Uterus (tissue), 2 donors: ENCODE data around the gene MAP1LC3B2.
A peak's percentile ranks its signal among the peaks of the same experiment; 100 is the strongest.

Experiments
- POLR2A ChIP-seq, 2 donors: fragments of 450-650 bp; IDR thresholded peaks; one replicate each; pipeline ENCODE4 v1.6.1; 2016; ENCODE audit warnings: antibody characterized with exemption in 2 of 2, mild to moderate bottlenecking in 1 of 2, moderate library complexity in 1 of 2
- TF ChIP-seq, protein P1 (sequence below), 4 experiments: fragments of 200-600 bp in 2 of 4; fragments of 450-650 bp in 2 of 4; sonication (generic) in 2 of 4; IDR thresholded peaks; one replicate each; pipeline ENCODE4 v1.5.1; 2016 to 2019; ENCODE audit warnings: antibody characterized with exemption in 4 of 4, mild to moderate bottlenecking in 2 of 4, moderate library complexity in 1 of 4

DNA sequence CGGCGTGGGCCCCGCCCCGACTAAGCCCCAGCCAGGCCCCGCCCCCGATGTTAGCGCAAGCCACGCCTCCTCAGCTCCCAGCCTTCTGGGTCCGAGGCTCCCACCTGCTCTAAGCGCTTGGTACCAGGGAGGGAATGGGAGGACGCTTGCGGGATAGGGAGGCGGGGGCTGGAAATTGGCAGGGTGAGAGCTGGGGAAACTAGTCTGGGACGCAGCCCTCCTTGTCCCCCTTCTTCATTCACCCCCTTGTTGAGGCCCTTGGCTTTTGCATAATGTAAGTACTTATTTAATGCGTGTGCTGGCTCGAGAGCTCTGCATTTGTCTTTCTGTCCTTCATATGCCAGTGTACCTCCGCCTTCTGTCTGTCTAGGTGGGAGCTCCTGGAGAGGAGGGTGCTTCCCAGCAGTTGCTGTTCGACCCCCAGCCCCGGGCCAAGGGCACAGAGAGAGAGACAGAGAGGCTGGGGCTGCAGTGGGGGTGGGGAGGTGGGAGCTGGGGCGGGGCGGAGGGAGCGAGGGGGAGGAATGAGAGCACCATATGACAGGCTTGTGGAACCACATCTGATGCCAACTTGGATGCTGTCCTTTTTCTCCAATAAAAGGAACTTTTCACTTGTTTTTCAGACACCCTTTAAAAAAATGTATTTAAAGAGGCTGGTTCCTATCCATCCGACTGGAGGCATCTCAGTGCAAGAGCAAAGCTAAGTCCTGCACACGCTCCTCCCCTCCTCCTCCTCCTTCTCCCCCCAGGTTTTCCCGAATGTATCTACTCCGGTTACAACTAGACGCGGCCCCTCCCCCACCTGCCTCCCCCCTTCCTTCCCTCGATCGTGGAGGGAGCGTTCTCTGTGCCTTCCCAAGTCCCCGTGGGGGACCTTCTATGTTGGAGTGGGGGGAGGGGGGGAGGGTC, 25.6 kb upstream of the MAP1LC3B2 start:
- TF ChIP-seq, protein P1, sequence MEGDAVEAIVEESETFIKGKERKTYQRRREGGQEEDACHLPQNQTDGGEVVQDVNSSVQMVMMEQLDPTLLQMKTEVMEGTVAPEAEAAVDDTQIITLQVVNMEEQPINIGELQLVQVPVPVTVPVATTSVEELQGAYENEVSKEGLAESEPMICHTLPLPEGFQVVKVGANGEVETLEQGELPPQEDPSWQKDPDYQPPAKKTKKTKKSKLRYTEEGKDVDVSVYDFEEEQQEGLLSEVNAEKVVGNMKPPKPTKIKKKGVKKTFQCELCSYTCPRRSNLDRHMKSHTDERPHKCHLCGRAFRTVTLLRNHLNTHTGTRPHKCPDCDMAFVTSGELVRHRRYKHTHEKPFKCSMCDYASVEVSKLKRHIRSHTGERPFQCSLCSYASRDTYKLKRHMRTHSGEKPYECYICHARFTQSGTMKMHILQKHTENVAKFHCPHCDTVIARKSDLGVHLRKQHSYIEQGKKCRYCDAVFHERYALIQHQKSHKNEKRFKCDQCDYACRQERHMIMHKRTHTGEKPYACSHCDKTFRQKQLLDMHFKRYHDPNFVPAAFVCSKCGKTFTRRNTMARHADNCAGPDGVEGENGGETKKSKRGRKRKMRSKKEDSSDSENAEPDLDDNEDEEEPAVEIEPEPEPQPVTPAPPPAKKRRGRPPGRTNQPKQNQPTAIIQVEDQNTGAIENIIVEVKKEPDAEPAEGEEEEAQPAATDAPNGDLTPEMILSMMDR (IDR thresholded peaks at IDR 0.05): no peak
- peak; percentile 16 to 47 for TF ChIP-seq POLR2A (IDR thresholded peaks at IDR 0.05)
